ENCODE data around the gene MAPK7. TPM values are rescaled to one million over a fixed set of nuclear protein-coding genes. Genes with fewer than 3 reads are reported as not detected.

Gene MAPK7
- polyA plus RNA-seq, 2 of the 4 experiments (the other 2 are of a cell fraction): 7.2 to 25.8 TPM

DNA sequence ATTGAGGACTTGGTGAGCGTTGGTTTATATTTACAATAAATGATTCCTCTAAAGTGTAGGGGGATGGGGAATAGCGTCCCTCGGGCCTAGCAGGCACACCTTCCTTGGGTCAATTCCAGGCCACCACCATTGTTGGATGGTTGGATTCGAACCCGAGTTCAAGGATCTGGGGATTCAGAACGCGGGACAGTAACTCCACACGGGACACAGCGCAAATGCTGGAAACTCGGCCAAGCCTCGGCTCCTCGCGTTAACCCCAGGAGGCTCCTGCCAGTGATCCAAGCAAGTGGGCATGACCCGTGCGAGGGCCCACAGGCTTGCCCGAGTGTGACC is 16.4 kb upstream of the MAPK7 start (continued):
- TF ChIP-seq, protein P1, sequence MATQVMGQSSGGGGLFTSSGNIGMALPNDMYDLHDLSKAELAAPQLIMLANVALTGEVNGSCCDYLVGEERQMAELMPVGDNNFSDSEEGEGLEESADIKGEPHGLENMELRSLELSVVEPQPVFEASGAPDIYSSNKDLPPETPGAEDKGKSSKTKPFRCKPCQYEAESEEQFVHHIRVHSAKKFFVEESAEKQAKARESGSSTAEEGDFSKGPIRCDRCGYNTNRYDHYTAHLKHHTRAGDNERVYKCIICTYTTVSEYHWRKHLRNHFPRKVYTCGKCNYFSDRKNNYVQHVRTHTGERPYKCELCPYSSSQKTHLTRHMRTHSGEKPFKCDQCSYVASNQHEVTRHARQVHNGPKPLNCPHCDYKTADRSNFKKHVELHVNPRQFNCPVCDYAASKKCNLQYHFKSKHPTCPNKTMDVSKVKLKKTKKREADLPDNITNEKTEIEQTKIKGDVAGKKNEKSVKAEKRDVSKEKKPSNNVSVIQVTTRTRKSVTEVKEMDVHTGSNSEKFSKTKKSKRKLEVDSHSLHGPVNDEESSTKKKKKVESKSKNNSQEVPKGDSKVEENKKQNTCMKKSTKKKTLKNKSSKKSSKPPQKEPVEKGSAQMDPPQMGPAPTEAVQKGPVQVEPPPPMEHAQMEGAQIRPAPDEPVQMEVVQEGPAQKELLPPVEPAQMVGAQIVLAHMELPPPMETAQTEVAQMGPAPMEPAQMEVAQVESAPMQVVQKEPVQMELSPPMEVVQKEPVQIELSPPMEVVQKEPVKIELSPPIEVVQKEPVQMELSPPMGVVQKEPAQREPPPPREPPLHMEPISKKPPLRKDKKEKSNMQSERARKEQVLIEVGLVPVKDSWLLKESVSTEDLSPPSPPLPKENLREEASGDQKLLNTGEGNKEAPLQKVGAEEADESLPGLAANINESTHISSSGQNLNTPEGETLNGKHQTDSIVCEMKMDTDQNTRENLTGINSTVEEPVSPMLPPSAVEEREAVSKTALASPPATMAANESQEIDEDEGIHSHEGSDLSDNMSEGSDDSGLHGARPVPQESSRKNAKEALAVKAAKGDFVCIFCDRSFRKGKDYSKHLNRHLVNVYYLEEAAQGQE (IDR thresholded peaks at IDR 0.05): no peak; the same call in 1 of the 2 replicates
- TF ChIP-seq NR3C1 (IDR thresholded peaks at IDR 0.05) (no peak), KDM5A (IDR thresholded peaks at IDR 0.05) (no peak), PHF8 (IDR thresholded peaks at IDR 0.05; ENCODE audit: borderline replicate concordance, low read depth) (no peak), JUNB (IDR thresholded peaks at IDR 0.05) (no peak)

- 1% methylated on average over 35 of the region's 83 CpGs for WGBS (ENCODE audit: missing lambda C conversion rate)
- peak; percentile 96 for FAIRE-seq
- peak within 1 kb of the TSS; percentile 82 for H3K4me3 ChIP-seq
- ChIA-PET CTCF (interaction anchor here (0.6 to 14.6 kb wide), 103 partner anchors 8 to 754 kb away, joined by 3 to 362 read pairs (median 7); partner anchors contain the start of genes ALDH3A2, EPN2, MAPK7 and MFAP4), POLR2A (interaction anchor here (0.8 to 2.0 kb wide), 10 partner anchors 9 to 400 kb away, joined by 3 to 32 read pairs (median 7); partner anchors contain the start of genes ALDH3A2 and MAPK7)
- peak; percentile 79 to 93 for ATAC-seq
- H3K27ac ChIP-seq: peak within 1 kb of the TSS; percentile 94 to 96
- no peaks in the 10 kb centered on the region for H3K9me3 ChIP-seq
- DNase-seq (ENCODE audit: low read depth in 1 of 2, low spot score in 1 of 2): peak; percentile 97 to 99
- H3K4me1 ChIP-seq: peaks cover 16% of the 10 kb centered on the region; the same call in 2 of the 3 replicates
- H3K4me2 ChIP-seq: peak within 1 kb of the TSS; percentile 95
- TF ChIP-seq GATA3 (IDR thresholded peaks at IDR 0.05; ENCODE audit: borderline replicate concordance): no peak
- TF ChIP-seq HOXB5 (CRISPR knock-in tag; IDR thresholded peaks at IDR 0.05): no peak
- TF ChIP-seq NPAS2 (CRISPR knock-in tag; IDR thresholded peaks at IDR 0.05; ENCODE audit: borderline replicate concordance): peak; percentile 81; the same call in 1 of the 2 replicates
- TF ChIP-seq EHF (CRISPR knock-in tag; IDR thresholded peaks at IDR 0.05): no peak
- TF ChIP-seq RCOR1 (IDR thresholded peaks at IDR 0.05; ENCODE audit: low read depth, low read length): no peak
- no peak for TF ChIP-seq POLR2AphosphoS2 (conservative IDR thresholded peaks at IDR 0.05; ENCODE audit: low read length)
- TF ChIP-seq, protein P2, sequence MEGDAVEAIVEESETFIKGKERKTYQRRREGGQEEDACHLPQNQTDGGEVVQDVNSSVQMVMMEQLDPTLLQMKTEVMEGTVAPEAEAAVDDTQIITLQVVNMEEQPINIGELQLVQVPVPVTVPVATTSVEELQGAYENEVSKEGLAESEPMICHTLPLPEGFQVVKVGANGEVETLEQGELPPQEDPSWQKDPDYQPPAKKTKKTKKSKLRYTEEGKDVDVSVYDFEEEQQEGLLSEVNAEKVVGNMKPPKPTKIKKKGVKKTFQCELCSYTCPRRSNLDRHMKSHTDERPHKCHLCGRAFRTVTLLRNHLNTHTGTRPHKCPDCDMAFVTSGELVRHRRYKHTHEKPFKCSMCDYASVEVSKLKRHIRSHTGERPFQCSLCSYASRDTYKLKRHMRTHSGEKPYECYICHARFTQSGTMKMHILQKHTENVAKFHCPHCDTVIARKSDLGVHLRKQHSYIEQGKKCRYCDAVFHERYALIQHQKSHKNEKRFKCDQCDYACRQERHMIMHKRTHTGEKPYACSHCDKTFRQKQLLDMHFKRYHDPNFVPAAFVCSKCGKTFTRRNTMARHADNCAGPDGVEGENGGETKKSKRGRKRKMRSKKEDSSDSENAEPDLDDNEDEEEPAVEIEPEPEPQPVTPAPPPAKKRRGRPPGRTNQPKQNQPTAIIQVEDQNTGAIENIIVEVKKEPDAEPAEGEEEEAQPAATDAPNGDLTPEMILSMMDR (IDR thresholded peaks at IDR 0.05): peak; percentile 100
- no peak for TF ChIP-seq EP300 (IDR thresholded peaks at IDR 0.05)
- TF ChIP-seq JUN (IDR thresholded peaks at IDR 0.05): peak; percentile 51 to 66; a peak in 2 of 5 replicates
- TF ChIP-seq PBX3 (IDR thresholded peaks at IDR 0.05): no peak
- TF ChIP-seq MAFK (IDR thresholded peaks at IDR 0.05; ENCODE audit: partially characterized antibody): no peak
- TF ChIP-seq, protein P1 (IDR thresholded peaks at IDR 0.05): peak; percentile 23; the same call in 1 of the 2 replicates
- TF ChIP-seq BHLHE40 (IDR thresholded peaks at IDR 0.05; ENCODE audit: low read depth, low read length): peak; percentile 59; the same call in 1 of the 2 replicates
- TF ChIP-seq, protein P3, sequence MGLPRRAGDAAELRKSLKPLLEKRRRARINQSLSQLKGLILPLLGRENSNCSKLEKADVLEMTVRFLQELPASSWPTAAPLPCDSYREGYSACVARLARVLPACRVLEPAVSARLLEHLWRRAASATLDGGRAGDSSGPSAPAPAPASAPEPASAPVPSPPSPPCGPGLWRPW (IDR thresholded peaks at IDR 0.05): no peak
- TF ChIP-seq ZFP36 (IDR thresholded peaks at IDR 0.05; ENCODE audit: borderline replicate concordance, partially characterized antibody): no peak
- TF ChIP-seq ZSCAN20 (CRISPR knock-in tag; IDR thresholded peaks at IDR 0.05): no peak
- no peak for TF ChIP-seq ZNF302 (CRISPR knock-in tag; IDR thresholded peaks at IDR 0.05)
- TF ChIP-seq SREBF2 (IDR thresholded peaks at IDR 0.05): no peak
- no peak for TF ChIP-seq JUNB (IDR thresholded peaks at IDR 0.05)
- TF ChIP-seq CBX2 (IDR thresholded peaks at IDR 0.05; ENCODE audit: borderline replicate concordance, low read depth): no peak
- TF ChIP-seq, protein P4, sequence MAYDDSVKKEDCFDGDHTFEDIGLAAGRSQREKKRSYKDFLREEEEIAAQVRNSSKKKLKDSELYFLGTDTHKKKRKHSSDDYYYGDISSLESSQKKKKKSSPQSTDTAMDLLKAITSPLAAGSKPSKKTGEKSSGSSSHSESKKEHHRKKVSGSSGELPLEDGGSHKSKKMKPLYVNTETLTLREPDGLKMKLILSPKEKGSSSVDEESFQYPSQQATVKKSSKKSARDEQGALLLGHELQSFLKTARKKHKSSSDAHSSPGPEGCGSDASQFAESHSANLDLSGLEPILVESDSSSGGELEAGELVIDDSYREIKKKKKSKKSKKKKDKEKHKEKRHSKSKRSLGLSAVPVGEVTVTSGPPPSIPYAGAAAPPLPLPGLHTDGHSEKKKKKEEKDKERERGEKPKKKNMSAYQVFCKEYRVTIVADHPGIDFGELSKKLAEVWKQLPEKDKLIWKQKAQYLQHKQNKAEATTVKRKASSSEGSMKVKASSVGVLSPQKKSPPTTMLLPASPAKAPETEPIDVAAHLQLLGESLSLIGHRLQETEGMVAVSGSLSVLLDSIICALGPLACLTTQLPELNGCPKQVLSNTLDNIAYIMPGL (CRISPR knock-in tag; IDR thresholded peaks at IDR 0.05; ENCODE audit: borderline replicate concordance): no peak
Measured at GRCh38 chr17:19362277-19363113, 15.8 kb upstream of the MAPK7 start, which contains the start of gene B9D1. Gene B9D1 (minus strand): TSS chr17:19362723. CDS start chr17:19362569, 154 bp downstream.
